NB4 (cell line): ENCODE data around the gene CRIP2.

ENCODE experiments used
- DNase-seq: peaks from one replicate; pipeline ENCODE4 v3.0.0; 2010; ENCODE audit warnings: low read depth
- H3K4me3 ChIP-seq: one replicate; pipeline ENCODE4 v1.5.1; 2011; ENCODE audit warnings: mild to moderate bottlenecking, low read depth, low read length, moderate library complexity
- MYC ChIP-seq: IDR thresholded peaks from 2 replicates; pipeline ENCODE4 v1.6.1; 2011; ENCODE audit warnings: low read depth, low read length
- POLR2A ChIP-seq: IDR thresholded peaks from 2 replicates; pipeline ENCODE4 v1.6.1; 2011; ENCODE audit warnings: mild to moderate bottlenecking; ENCODE audit not compliant: insufficient read length; ENCODE audit errors: extremely low read depth
- TF ChIP-seq, protein P1 (sequence below): IDR thresholded peaks from one replicate; pipeline ENCODE4 v1.5.1; 2012; ENCODE audit warnings: low read depth, low read length
- TF ChIP-seq, protein P2 (sequence below): IDR thresholded peaks from 2 replicates; pipeline ENCODE4 v1.6.1; 2011; ENCODE audit warnings: low read depth, low read length

Gene CRIP2

DNA sequence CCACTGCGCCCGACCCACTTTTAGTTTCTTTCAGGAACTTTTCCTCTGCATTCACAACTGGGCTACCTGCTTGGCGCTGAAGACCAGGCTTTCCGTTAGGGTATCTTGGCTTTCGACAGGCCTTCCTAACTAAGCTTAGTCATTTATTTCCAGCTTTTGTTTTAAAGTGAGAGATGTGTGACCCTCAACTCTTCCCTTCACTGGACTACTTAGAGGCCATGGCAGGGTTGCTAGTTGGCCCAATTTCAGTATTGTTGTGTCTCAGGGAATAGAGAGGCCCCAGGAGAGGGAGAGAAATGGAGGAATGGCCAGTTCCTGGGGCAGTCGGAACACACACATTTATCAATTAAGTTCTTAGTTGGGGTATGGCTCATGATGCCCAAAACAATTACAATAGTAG lies 44.6 kb upstream of the CRIP2 start:
- no peak for TF ChIP-seq POLR2A
- DNase-seq: no peak
- no peak overlapping the region for H3K4me3 ChIP-seq

DNA sequence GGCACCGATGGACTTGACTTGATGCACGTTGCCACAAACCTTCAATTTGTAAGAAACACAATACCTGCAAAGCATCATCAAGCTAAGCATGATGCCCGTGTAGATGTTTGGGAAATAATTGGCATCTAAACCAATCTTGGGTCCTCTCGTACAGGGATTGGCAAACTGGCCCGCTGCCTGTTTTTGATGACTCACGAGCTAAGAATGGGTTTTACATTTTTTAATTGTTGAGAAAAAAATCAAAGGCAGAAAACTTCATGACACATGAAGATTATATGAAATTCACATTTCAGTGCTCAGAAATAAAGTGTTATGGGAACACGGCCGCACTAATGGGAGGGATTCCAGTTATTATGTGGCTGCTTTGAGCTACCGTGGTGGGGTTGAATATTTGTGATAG lies 44.1 kb upstream of the CRIP2 start:
- no peak for DNase-seq
- TF ChIP-seq, protein P1, sequence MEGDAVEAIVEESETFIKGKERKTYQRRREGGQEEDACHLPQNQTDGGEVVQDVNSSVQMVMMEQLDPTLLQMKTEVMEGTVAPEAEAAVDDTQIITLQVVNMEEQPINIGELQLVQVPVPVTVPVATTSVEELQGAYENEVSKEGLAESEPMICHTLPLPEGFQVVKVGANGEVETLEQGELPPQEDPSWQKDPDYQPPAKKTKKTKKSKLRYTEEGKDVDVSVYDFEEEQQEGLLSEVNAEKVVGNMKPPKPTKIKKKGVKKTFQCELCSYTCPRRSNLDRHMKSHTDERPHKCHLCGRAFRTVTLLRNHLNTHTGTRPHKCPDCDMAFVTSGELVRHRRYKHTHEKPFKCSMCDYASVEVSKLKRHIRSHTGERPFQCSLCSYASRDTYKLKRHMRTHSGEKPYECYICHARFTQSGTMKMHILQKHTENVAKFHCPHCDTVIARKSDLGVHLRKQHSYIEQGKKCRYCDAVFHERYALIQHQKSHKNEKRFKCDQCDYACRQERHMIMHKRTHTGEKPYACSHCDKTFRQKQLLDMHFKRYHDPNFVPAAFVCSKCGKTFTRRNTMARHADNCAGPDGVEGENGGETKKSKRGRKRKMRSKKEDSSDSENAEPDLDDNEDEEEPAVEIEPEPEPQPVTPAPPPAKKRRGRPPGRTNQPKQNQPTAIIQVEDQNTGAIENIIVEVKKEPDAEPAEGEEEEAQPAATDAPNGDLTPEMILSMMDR: no peak
- TF ChIP-seq, protein P2, sequence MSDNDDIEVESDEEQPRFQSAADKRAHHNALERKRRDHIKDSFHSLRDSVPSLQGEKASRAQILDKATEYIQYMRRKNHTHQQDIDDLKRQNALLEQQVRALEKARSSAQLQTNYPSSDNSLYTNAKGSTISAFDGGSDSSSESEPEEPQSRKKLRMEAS: no peak
- no peak for TF ChIP-seq MYC
- TF ChIP-seq POLR2A: no peak
- H3K4me3 ChIP-seq: no peak overlapping the region

DNA sequence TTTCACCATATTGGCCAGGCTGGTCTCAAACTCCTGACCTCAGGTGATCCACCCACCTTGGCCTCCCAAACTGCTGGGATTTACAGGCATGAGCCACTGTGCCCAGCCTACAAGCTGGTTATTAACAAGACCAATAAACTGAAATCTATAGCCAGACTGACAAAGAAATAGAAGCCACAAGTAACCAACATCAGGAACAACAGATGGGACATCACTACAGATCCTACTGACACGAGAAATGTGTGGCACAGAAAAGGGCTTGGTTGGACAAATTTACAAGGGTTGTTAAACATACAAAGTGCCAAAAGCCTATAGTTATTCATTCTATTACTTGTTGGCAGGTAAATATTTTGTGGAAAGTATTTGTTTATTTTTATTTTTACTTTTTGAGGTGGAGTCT lies 43.4 kb upstream of the CRIP2 start:
- DNase-seq: no peak
- TF ChIP-seq MYC (no peak), POLR2A (no peak)
- TF ChIP-seq, protein P1: no peak
- TF ChIP-seq, protein P2: no peak
- H3K4me3 ChIP-seq: no peak overlapping the region

DNA sequence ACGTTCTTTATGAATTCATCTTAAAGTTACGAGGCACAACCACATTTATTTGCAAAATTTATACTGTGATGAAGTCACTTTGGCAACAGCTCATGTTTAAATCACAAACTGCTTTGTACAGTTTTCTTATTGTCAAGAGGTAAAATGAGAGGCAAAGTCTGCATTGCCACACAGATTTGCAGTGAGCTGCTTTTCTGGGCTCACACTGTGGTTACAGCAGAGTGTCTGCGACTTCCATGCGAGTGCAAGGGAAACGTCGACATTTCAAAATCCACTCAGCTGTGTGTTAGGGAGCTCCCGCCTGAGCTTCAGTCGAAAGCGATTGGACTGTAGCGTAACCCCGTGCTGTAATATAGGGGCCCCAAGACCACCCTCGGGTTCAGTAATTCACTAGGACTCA lies 42.0 kb upstream of the CRIP2 start:
- TF ChIP-seq, protein P1: no peak
- TF ChIP-seq POLR2A (no peak), MYC (no peak)
- TF ChIP-seq, protein P2: no peak
- no peak overlapping the region for H3K4me3 ChIP-seq
- no peak for DNase-seq

DNA sequence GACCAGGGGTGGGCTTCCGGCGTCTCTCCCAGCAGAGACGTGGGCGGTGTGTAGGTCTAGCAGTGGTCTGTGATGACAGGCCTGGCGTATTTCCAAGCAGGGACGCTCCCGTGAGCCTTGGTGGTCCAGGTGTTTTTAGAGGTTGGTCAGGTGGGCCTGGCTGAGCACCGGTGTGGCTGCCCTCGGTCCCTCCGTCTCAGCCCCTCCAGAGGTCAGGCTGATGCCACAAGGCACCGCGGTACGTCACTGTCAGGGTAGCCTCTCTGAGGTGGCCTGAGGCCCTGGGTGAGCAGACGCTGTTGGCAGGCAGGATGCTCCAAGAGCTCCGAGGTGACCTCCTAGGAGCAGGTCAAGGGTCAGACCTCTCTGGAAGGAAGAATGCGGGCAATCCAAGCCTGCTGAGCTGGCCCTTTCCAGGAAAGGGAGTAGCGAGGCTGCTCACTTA lies 41.4 kb upstream of the CRIP2 start:
- TF ChIP-seq POLR2A: no peak
- TF ChIP-seq MYC: no peak
- TF ChIP-seq, protein P1: no peak
- TF ChIP-seq, protein P2: no peak
- H3K4me3 ChIP-seq: no peak overlapping the region
- no peak for DNase-seq

DNA sequence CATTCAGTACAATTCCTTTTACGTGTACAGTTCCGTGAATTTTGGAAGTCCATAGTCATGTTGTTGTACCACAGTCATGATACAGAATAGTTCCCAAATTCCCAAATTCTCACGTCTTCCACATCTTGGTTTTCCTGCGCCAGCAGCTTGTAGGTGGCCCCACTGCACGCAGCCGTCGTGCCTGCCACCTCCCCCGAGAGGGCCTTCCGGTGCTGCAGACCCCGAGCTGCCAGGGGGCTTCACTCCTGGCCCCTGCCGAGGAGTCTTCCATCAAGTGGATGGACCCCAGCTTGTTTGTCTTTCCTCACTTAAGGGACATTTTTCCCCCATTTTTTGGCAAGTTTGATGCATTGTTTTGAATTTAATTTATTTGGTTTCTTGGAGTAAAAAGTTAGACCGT lies 38.2 kb upstream of the CRIP2 start:
- TF ChIP-seq, protein P1: no peak
- TF ChIP-seq, protein P2: no peak
- TF ChIP-seq MYC (no peak), POLR2A (no peak)

More for the DNA sequence above, 38.2 kb upstream of the CRIP2 start:
- no peak for DNase-seq
- no peak overlapping the region for H3K4me3 ChIP-seq
